ENCODE data around the gene MUC20. TPM values are rescaled to one million over a fixed set of nuclear protein-coding genes. Genes with fewer than 3 reads are reported as not detected.
"Not testable (repeated sequence)": the region's sequence is repeated elsewhere in the genome, so short reads cannot be mapped to it uniquely, and the experiment has no call there.

Gene MUC20
- total and polyA plus RNA-seq, 3 donors from 2014 or later, result 10.3 to 16.2 (median 13.8) TPM

GRCh38 chr3:195744437-195744836, 23.7 kb downstream of the MUC20 start:
- 83 to 85% methylated on average over 4 of the region's 4 CpGs for WGBS, 2 donors
- no peak for DNase-seq
- H3K9me3 ChIP-seq, result no peaks in the 10 kb centered on the region
- H3K4me1 ChIP-seq, result peaks cover 4% of the 10 kb centered on the region
- H3K27me3 ChIP-seq, result no peaks in the 10 kb centered on the region
- no peaks in the 10 kb centered on the region for H3K36me3 ChIP-seq (ENCODE audit: low read depth, missing control alignments)
- intact Hi-C loops (cut with DNase I; ENCODE audit: low total_unique reads), result no loop called here
- no peak overlapping the region for H3K4me3 ChIP-seq
- TF ChIP-seq CTCF (IDR thresholded peaks at IDR 0.05) (no peak), POLR2A (IDR thresholded peaks at IDR 0.05) (no peak)
- no peak overlapping the region for H3K27ac ChIP-seq

GRCh38 chr3:195746346-195746745, 25.6 kb downstream of the MUC20 start:
- 78 to 81% methylated on average over 8 of the region's 8 CpGs for WGBS, 2 donors
- Histone ChIP-seq H3K36me3 (ENCODE audit: low read depth, missing control alignments) (no peaks in the 10 kb centered on the region), H3K4me3 (no peak overlapping the region), H3K27ac (no peak overlapping the region), H3K9me3 (no peaks in the 10 kb centered on the region), H3K27me3 (no peaks in the 10 kb centered on the region), H3K4me1 (peaks cover 4% of the 10 kb centered on the region)
- no peak for TF ChIP-seq CTCF (IDR thresholded peaks at IDR 0.05)
- no peak for TF ChIP-seq POLR2A (IDR thresholded peaks at IDR 0.05)
- intact Hi-C loops (cut with DNase I; ENCODE audit: low total_unique reads), result no loop called here
- no peak for DNase-seq

GRCh38 chr3:195746751-195747150, 26.0 kb downstream of the MUC20 start:
- Histone ChIP-seq H3K27me3 (no peaks in the 10 kb centered on the region), H3K27ac (no peak overlapping the region), H3K4me1 (peaks cover 4% of the 10 kb centered on the region), H3K36me3 (ENCODE audit: low read depth, missing control alignments) (no peaks in the 10 kb centered on the region), H3K9me3 (no peaks in the 10 kb centered on the region), H3K4me3 (peak overlapping the region in 1 of 2 donors; percentile 4)
- intact Hi-C loops (cut with DNase I; ENCODE audit: low total_unique reads), result no loop called here
- TF ChIP-seq POLR2A (IDR thresholded peaks at IDR 0.05), result no peak
- no peak for TF ChIP-seq CTCF (IDR thresholded peaks at IDR 0.05)
- 66 to 75% methylated on average over 9 of the region's 9 CpGs for WGBS, 2 donors
- DNase-seq, result no peak

- 88 to 92% methylated on average over 11 of the region's 11 CpGs for whole genome bisulfite sequencing, 2 donors
- peaks cover 4% of the 10 kb centered on the region for H3K4me1 ChIP-seq
- TF ChIP-seq CTCF (IDR thresholded peaks at IDR 0.05), result no peak
- no peak for TF ChIP-seq POLR2A (IDR thresholded peaks at IDR 0.05)
- no peak for DNase-seq
- no peaks in the 10 kb centered on the region for H3K9me3 ChIP-seq
- no peak overlapping the region for H3K27ac ChIP-seq
- no peak overlapping the region for H3K4me3 ChIP-seq
- H3K36me3 ChIP-seq (ENCODE audit: low read depth, missing control alignments), result no peaks in the 10 kb centered on the region
- intact Hi-C loops (cut with DNase I; ENCODE audit: low total_unique reads), result no loop called here
- no peaks in the 10 kb centered on the region for H3K27me3 ChIP-seq
These were observed 27.9 kb downstream of the MUC20 start for GRCh38 chr3:195748661-195749060.

GRCh38 chr3:195749101-195749500, 28.3 kb downstream of the MUC20 start:
- H3K36me3 ChIP-seq (ENCODE audit: low read depth, missing control alignments); H3K27me3 ChIP-seq; H3K9me3 ChIP-seq; H3K27ac ChIP-seq; intact Hi-C loops (cut with DNase I; ENCODE audit: low total_unique reads); H3K4me3 ChIP-seq; H3K4me1 ChIP-seq; DNase-seq: not testable (repeated sequence)
- 74 to 85% methylated on average over 5 of the region's 5 CpGs for WGBS, 2 donors

Data from testis (tissue), 3 donors.